ENCODE measurements around the gene FKBP1B.
"Not testable (repeated sequence)": the region's sequence is repeated elsewhere in the genome, so short reads cannot be mapped to it uniquely, and the experiment has no call there.

The FKBP1B gene

GRCh38 chr2:24100732-24101131 is 51.2 kb downstream of the FKBP1B start:
- DNase-seq (ENCODE audit: low read depth in 3 of 3, low spot score in 1 of 3): not testable (repeated sequence)

- DNase-seq (ENCODE audit: low read depth in 3 of 3, low spot score in 1 of 3): no peak
Observed at GRCh38 chr2:24101992-24102391, 52.5 kb downstream of the FKBP1B start.

GRCh38 chr2:24102677-24103076 is 53.1 kb downstream of the FKBP1B start:
- no peak for DNase-seq (ENCODE audit: low read depth in 3 of 3, low spot score in 1 of 3)

- no peak for DNase-seq (ENCODE audit: low read depth in 3 of 3, low spot score in 1 of 3)
Observed at GRCh38 chr2:24104110-24104650, 54.6 kb downstream of the FKBP1B start.

- no peak for DNase-seq (ENCODE audit: low read depth in 3 of 3, low spot score in 1 of 3)
Observed at GRCh38 chr2:24104906-24105305, 55.4 kb downstream of the FKBP1B start.

- DNase-seq (ENCODE audit: low read depth in 3 of 3, low spot score in 1 of 3): no peak
Observed at GRCh38 chr2:24105816-24106215, 56.3 kb downstream of the FKBP1B start.

- DNase-seq (ENCODE audit: low read depth in 3 of 3, low spot score in 1 of 3): no peak
Observed at GRCh38 chr2:24106786-24107185, 57.2 kb downstream of the FKBP1B start.

GRCh38 chr2:24107336-24107735 is 57.8 kb downstream of the FKBP1B start:
- no peak for DNase-seq (ENCODE audit: low read depth in 3 of 3, low spot score in 1 of 3)

- DNase-seq (ENCODE audit: low read depth in 3 of 3, low spot score in 1 of 3): not testable (repeated sequence)
Observed at GRCh38 chr2:24109431-24109830, 59.9 kb downstream of the FKBP1B start.

- no peak for DNase-seq (ENCODE audit: low read depth in 3 of 3, low spot score in 1 of 3)
Observed at GRCh38 chr2:24110660-24111303, 61.2 kb downstream of the FKBP1B start.

- no peak for DNase-seq (ENCODE audit: low read depth in 3 of 3, low spot score in 1 of 3)
Observed at GRCh38 chr2:24111407-24111901, 61.9 kb downstream of the FKBP1B start.

All from stimulated activated CD4-positive, alpha-beta T cell treated with anti-CD3 and anti-CD28 coated beads, TNF-alpha, amount 100 ng/mL, for 1 hour (primary cell).